Tibial artery (tissue), 4 donors: ENCODE measurements around the gene TLCD3A.

ENCODE experiments used
- DNase-seq, 2 donors: peaks; one replicate each; pipeline ENCODE4 v3.0.0-alpha.2; 2019
- H3K27ac ChIP-seq, 2 donors: fragments of 200-600 bp; sonication (generic) in 1 of 2; 1 replicate in 1 of 2; 2 replicates in 1 of 2; pipeline ENCODE4 v1.5.1; 2018 to 2019; ENCODE audit warnings: mild to moderate bottlenecking in 1 of 2
- H3K27me3 ChIP-seq, 2 donors: fragments of 200-600 bp; sonication (generic) in 1 of 2; one replicate each; pipeline versions ENCODE4 v1.5.1 to v1.6.0; 2016 to 2019
- H3K36me3 ChIP-seq, 3 donors: fragments of 200-600 bp; sonication (generic) in 2 of 3; one replicate each; pipeline ENCODE4 v1.5.1; 2016 to 2019; ENCODE audit warnings: mild to moderate bottlenecking in 2 of 3
- H3K4me1 ChIP-seq, 4 donors: fragments of 200-600 bp; sonication (generic) in 2 of 4; 1 replicate in 3 of 4; 2 replicates in 1 of 4; pipeline ENCODE4 v1.5.1; 2016 to 2019
- H3K4me3 ChIP-seq, 2 donors: fragments of 200-600 bp; sonication (generic) in 1 of 2; 1 replicate in 1 of 2; 2 replicates in 1 of 2; pipeline ENCODE4 v1.5.1; 2018 to 2019; ENCODE audit warnings: mild to moderate bottlenecking in 2 of 2
- H3K9me3 ChIP-seq, 3 donors: fragments of 200-600 bp; sonication (generic) in 1 of 3; one replicate each; pipeline ENCODE4 v1.5.1; 2016 to 2019
- intact Hi-C: fragments of 100-400 bp; cut with DNase I; formaldehyde crosslinking; loops from one replicate; pipeline ENCODE4 v1.15.0; 2023; ENCODE audit warnings: low total_unique reads
- TF ChIP-seq, protein P1 (sequence below), 2 experiments: fragments of 200-600 bp in 1 of 2; fragments of 450-650 bp in 1 of 2; IDR thresholded peaks; one replicate each; pipeline ENCODE4 v1.5.1; 2017 to 2019; ENCODE audit warnings: antibody characterized with exemption in 2 of 2, mild to moderate bottlenecking in 1 of 2, moderate library complexity in 1 of 2

The TLCD3A gene

GRCh38 chr17:689556-690275 lies 42.7 kb upstream of the TLCD3A start:
- Histone ChIP-seq H3K9me3 (no peaks in the 10 kb centered on the region), H3K4me1 (peaks cover 0 to 3% (median 0%) of the 10 kb centered on the region in 4 donors), H3K36me3 (peaks cover 9 to 82% (median 34%) of the 10 kb centered on the region in 3 donors), H3K4me3 (no peak overlapping the region), H3K27me3 (no peaks in the 10 kb centered on the region), H3K27ac (no peak overlapping the region)
- DNase-seq = no peak
- intact Hi-C loops = no loop called here
- TF ChIP-seq, protein P1, sequence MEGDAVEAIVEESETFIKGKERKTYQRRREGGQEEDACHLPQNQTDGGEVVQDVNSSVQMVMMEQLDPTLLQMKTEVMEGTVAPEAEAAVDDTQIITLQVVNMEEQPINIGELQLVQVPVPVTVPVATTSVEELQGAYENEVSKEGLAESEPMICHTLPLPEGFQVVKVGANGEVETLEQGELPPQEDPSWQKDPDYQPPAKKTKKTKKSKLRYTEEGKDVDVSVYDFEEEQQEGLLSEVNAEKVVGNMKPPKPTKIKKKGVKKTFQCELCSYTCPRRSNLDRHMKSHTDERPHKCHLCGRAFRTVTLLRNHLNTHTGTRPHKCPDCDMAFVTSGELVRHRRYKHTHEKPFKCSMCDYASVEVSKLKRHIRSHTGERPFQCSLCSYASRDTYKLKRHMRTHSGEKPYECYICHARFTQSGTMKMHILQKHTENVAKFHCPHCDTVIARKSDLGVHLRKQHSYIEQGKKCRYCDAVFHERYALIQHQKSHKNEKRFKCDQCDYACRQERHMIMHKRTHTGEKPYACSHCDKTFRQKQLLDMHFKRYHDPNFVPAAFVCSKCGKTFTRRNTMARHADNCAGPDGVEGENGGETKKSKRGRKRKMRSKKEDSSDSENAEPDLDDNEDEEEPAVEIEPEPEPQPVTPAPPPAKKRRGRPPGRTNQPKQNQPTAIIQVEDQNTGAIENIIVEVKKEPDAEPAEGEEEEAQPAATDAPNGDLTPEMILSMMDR (IDR thresholded peaks at IDR 0.05) = no peak

GRCh38 chr17:690361-690760 lies 42.0 kb upstream of the TLCD3A start:
- Histone ChIP-seq H3K4me3 (no peak overlapping the region), H3K4me1 (peaks cover 0 to 4% (median 0%) of the 10 kb centered on the region in 4 donors), H3K36me3 (peaks cover 9 to 82% (median 37%) of the 10 kb centered on the region in 3 donors), H3K27ac (no peak overlapping the region), H3K9me3 (no peaks in the 10 kb centered on the region), H3K27me3 (no peaks in the 10 kb centered on the region)
- TF ChIP-seq, protein P1 (IDR thresholded peaks at IDR 0.05) = no peak
- DNase-seq = no peak
- intact Hi-C loops = no loop called here

DNA sequence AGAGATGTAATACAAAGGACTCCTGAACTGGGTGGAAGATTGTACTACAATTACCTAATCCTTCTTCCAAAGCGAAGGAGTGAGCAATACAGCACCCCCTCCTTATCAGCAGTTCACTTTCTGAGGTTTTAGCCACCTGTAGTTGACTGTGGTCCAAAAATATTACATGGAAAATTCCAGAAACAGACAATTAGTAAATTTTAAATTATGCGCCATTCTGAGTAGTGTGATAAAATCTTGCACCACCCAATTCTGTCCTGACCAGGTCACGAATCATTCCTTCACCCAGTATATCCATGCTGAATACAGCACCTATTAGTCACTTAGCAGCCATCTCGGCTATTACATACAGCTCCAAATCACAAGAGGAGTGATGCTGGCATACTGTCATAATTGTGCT lies 41.0 kb upstream of the TLCD3A start:
- Histone ChIP-seq H3K36me3 (peaks cover 12 to 82% (median 47%) of the 10 kb centered on the region in 3 donors), H3K4me1 (peaks cover 0 to 4% (median 0%) of the 10 kb centered on the region in 4 donors), H3K27ac (no peak overlapping the region), H3K4me3 (no peak overlapping the region), H3K27me3 (no peaks in the 10 kb centered on the region), H3K9me3 (no peaks in the 10 kb centered on the region)
- TF ChIP-seq, protein P1 (IDR thresholded peaks at IDR 0.05) = no peak
- no peak for DNase-seq
- intact Hi-C loops = no loop called here

DNA sequence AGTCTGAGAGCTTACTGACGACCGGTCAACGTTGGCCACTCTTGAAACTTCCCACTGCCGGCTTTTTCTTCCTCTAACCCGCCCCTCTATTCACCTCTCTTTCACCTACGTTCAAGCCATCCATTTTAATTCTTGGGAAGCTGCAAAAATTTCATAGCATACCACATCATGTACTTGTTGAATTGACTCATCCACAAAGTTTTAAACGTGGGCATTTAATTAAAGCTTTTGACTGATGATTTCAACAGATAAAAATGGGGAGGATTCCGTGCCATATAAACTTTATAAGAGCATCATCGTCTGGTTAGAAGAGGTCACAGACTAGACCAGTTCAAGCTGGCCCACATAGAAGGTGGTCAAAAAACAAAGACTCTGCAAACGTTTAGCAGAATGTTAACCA lies 40.3 kb upstream of the TLCD3A start:
- no peaks in the 10 kb centered on the region for H3K9me3 ChIP-seq
- TF ChIP-seq, protein P1 (IDR thresholded peaks at IDR 0.05) = no peak
- H3K36me3 ChIP-seq = peaks cover 19 to 82% (median 54%) of the 10 kb centered on the region in 3 donors
- intact Hi-C loops = no loop called here
- no peak overlapping the region for H3K27ac ChIP-seq
- H3K27me3 ChIP-seq = no peaks in the 10 kb centered on the region
- no peak for DNase-seq
- peaks cover 0 to 4% (median 0%) of the 10 kb centered on the region in 4 donors for H3K4me1 ChIP-seq
- no peak overlapping the region for H3K4me3 ChIP-seq

DNA sequence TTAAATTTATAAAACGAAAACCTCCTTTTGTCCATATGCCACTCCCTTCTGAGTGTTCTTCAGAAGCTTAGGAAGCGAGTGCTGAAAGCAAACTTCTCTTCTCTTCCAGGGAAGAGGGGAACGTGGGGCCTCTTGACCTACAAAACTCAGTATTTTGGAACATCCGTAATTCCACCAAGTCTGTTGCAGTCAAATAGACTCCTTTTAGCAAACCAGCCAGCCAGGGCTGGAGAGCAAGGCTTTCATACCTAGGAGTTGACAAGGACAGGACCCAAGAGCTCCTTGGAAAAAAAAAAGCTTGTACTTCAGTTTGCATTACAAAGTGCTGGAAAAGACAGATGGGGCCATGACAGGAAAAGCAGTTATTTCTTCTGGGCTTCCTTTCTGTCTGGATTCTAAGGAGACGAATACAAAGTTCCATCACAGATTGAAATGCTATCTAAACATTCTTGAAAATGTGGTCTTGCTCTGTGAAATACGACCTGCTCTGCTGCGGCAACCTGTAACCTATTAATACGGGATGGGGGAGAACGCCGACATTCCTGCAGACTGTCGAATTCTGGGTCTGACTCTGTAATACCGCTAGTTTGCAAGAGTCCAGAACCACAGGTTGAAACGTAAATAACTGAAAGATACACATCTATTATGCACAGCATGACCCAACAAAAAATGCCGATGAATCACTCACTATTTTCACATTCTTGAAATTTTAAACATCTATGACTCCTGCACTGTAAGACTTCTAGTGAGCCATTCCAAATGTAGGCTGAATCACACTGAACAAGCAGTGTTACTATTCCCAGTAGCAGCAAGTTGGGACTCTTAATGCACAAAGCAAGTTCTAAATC lies 38.4 kb upstream of the TLCD3A start:
- no peaks in the 10 kb centered on the region for H3K9me3 ChIP-seq
- H3K27me3 ChIP-seq = no peaks in the 10 kb centered on the region
- H3K36me3 ChIP-seq = peaks cover 23 to 85% (median 61%) of the 10 kb centered on the region in 3 donors
- no peak overlapping the region for H3K4me3 ChIP-seq
- peaks cover 0 to 4% (median 0%) of the 10 kb centered on the region in 4 donors for H3K4me1 ChIP-seq
- TF ChIP-seq, protein P1 (IDR thresholded peaks at IDR 0.05) = no peak
- no peak for DNase-seq
- H3K27ac ChIP-seq = no peak overlapping the region
- intact Hi-C loops = no loop called here
